ENCODE results near the gene SLC9A9. TPM values are rescaled to one million over a fixed set of nuclear protein-coding genes. Genes with fewer than 3 reads are reported as not detected.

The SLC9A9 gene
- total and polyA plus RNA-seq, 2 experiments from 2014 or later = 2.2 to 6.8 TPM

DNA sequence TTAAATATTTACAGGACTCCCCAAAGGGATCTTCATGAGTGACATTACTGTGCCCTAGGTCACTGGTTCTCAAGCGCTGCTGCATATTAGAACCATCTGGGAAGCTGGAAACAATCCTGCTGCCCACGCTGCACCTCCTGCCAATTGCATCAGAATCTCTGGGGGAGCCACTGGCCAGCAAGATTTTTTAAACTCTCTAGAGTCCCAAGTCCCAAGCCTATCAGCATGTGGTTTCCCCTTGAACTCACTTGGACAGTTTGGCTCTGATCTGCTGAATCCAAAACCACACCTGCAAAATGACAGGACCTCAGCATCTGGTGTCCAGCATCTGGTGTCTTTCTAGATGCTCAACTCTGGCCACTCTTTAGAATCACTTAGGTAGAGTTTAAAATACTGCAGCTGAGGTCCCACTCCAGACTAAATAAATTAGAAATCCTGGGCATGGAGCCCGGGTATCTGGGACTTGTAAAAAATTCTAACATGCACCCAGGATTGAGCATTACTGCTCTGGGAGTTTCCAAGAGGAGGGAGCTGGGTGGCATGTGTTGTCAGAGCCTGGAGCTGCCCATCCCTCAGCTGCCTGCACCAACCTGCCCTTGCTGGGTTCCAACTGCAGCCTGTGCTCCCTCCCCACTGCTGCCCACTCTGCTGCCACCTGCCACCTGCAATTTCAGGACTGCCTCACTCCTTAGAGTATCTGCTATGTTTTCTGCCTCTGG lies 311.3 kb downstream of the SLC9A9 start:
- peaks cover 6% of the 10 kb centered on the region for H3K4me1 ChIP-seq (ENCODE audit: insufficient read depth)
- DNase-seq (ENCODE audit: low spot score) = no peak
- no peaks in the 10 kb centered on the region for H3K27me3 ChIP-seq
- no peaks in the 10 kb centered on the region for H3K9me2 ChIP-seq (replicated peaks; ENCODE audit: insufficient read depth)
- no peak overlapping the region for H3K27ac ChIP-seq
- H3K4me2 ChIP-seq = no peak overlapping the region
- H3K9me3 ChIP-seq (ENCODE audit: low read depth) = no peaks in the 10 kb centered on the region
- no peaks in the 10 kb centered on the region for H3K36me3 ChIP-seq (replicated peaks; ENCODE audit: insufficient read depth, low read depth)
- no peaks in the 10 kb centered on the region for H3K79me2 ChIP-seq
- no peak overlapping the region for H2AFZ ChIP-seq
- H3K4me3 ChIP-seq = no peak overlapping the region
- no peaks in the 10 kb centered on the region for H4K20me1 ChIP-seq (ENCODE audit: insufficient read depth, poor library complexity, severe bottlenecking)
- 58% methylated on average over 3 of the region's 3 CpGs for WGBS (ENCODE audit: low lambda C conversion rate, missing lambda C conversion rate)
- TF ChIP-seq, protein P1, sequence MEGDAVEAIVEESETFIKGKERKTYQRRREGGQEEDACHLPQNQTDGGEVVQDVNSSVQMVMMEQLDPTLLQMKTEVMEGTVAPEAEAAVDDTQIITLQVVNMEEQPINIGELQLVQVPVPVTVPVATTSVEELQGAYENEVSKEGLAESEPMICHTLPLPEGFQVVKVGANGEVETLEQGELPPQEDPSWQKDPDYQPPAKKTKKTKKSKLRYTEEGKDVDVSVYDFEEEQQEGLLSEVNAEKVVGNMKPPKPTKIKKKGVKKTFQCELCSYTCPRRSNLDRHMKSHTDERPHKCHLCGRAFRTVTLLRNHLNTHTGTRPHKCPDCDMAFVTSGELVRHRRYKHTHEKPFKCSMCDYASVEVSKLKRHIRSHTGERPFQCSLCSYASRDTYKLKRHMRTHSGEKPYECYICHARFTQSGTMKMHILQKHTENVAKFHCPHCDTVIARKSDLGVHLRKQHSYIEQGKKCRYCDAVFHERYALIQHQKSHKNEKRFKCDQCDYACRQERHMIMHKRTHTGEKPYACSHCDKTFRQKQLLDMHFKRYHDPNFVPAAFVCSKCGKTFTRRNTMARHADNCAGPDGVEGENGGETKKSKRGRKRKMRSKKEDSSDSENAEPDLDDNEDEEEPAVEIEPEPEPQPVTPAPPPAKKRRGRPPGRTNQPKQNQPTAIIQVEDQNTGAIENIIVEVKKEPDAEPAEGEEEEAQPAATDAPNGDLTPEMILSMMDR (IDR thresholded peaks at IDR 0.05; ENCODE audit: poor library complexity) = no peak
- TF ChIP-seq EZH2 (IDR thresholded peaks at IDR 0.05; ENCODE audit: borderline replicate concordance) = no peak
- TF ChIP-seq EZH2phosphoT487 (IDR thresholded peaks at IDR 0.05; ENCODE audit: low read depth, severe bottlenecking, unreplicated experiment) = no peak

DNA sequence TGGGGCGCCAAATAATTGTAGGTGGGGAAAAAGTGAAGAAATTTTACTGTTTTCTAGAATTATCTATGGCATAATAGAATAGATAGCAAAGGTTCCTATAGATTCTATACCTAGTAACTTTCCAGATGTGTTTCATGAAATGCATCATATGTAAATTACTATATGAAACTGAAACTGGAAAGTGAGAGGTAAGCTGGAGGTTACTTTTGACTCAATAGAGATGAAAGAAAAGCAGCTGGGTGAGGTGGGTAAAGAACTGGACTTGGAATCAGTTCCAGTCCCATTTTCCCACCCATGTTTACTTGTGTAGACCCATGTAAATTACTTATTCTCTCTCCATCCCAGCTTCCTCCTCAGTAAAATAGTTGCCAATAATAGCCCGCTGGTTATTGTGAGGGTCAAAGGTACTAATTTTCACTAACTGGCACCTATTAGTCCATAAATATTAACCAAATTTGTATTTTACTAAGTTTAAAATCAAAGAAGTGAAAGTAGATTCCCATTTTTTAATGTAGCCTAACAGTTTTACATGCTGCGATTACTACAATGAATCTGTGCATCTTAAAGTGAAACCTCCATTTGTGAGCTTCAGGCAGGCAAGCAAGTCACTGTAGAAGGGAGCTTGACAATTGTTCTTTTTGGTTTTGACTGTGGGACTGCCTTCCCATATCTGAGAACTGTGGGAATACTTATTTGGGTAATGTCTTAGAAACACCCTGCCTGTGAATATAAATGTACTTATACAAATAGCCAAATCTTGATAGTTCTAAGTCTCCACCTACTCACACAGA lies 312.1 kb downstream of the SLC9A9 start:
- TF ChIP-seq, protein P1 (IDR thresholded peaks at IDR 0.05; ENCODE audit: poor library complexity) = no peak
- TF ChIP-seq EZH2phosphoT487 (IDR thresholded peaks at IDR 0.05; ENCODE audit: low read depth, severe bottlenecking, unreplicated experiment) = no peak
- TF ChIP-seq EZH2 (IDR thresholded peaks at IDR 0.05; ENCODE audit: borderline replicate concordance) = no peak
- H3K4me2 ChIP-seq = no peak overlapping the region
- H3K9me3 ChIP-seq (ENCODE audit: low read depth) = no peaks in the 10 kb centered on the region
- no peaks in the 10 kb centered on the region for H3K27me3 ChIP-seq
- H3K4me3 ChIP-seq = no peak overlapping the region
- H3K4me1 ChIP-seq (ENCODE audit: insufficient read depth) = peaks cover 6% of the 10 kb centered on the region
- no peaks in the 10 kb centered on the region for H4K20me1 ChIP-seq (ENCODE audit: insufficient read depth, poor library complexity, severe bottlenecking)
- no peak overlapping the region for H2AFZ ChIP-seq
- 92% methylated on average over 3 of the region's 3 CpGs for WGBS (ENCODE audit: low lambda C conversion rate, missing lambda C conversion rate)
- no peaks in the 10 kb centered on the region for H3K9me2 ChIP-seq (replicated peaks; ENCODE audit: insufficient read depth)
- no peak overlapping the region for H3K27ac ChIP-seq
- no peak for DNase-seq (ENCODE audit: low spot score)
- H3K36me3 ChIP-seq (replicated peaks; ENCODE audit: insufficient read depth, low read depth) = no peaks in the 10 kb centered on the region
- no peaks in the 10 kb centered on the region for H3K79me2 ChIP-seq

DNA sequence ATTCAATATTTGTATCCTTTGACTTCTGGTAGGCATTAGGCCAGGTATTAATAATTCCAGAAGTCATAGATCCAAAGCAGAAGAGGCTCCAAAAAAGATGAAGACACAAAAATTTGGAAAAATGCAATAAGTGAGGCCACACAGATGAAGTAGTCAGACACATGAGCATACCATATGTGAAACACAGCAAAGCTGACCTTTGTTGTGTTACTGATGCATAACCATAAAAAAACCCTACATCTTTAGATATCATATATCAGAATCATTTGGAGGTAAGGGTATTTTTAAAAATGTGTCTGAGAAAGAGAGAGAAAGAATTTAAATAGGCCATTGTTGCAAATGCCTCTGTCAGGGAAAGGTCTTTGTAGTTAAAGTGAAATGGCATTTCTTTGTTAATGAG lies 314.9 kb downstream of the SLC9A9 start:
- Histone ChIP-seq H3K79me2 (no peaks in the 10 kb centered on the region), H3K9me3 (ENCODE audit: low read depth) (no peaks in the 10 kb centered on the region), H3K4me2 (no peak overlapping the region), H3K36me3 (replicated peaks; ENCODE audit: insufficient read depth, low read depth) (no peaks in the 10 kb centered on the region), H3K27me3 (no peaks in the 10 kb centered on the region), H3K9me2 (replicated peaks; ENCODE audit: insufficient read depth) (no peaks in the 10 kb centered on the region), H3K4me1 (ENCODE audit: insufficient read depth) (no peaks in the 10 kb centered on the region), H4K20me1 (ENCODE audit: insufficient read depth, poor library complexity, severe bottlenecking) (no peaks in the 10 kb centered on the region), H3K27ac (no peak overlapping the region), H3K4me3 (no peak overlapping the region), H2AFZ (no peak overlapping the region)
- DNase-seq (ENCODE audit: low spot score) = no peak
- TF ChIP-seq EZH2 (IDR thresholded peaks at IDR 0.05; ENCODE audit: borderline replicate concordance) = no peak
- TF ChIP-seq EZH2phosphoT487 (IDR thresholded peaks at IDR 0.05; ENCODE audit: low read depth, severe bottlenecking, unreplicated experiment) = no peak
- TF ChIP-seq, protein P1 (IDR thresholded peaks at IDR 0.05; ENCODE audit: poor library complexity) = no peak
